Measurements from ENCODE around the gene GULP1.
"Not testable (repeated sequence)": the region's sequence is repeated elsewhere in the genome, so short reads cannot be mapped to it uniquely, and the experiment has no call there.

The GULP1 gene, protein sequence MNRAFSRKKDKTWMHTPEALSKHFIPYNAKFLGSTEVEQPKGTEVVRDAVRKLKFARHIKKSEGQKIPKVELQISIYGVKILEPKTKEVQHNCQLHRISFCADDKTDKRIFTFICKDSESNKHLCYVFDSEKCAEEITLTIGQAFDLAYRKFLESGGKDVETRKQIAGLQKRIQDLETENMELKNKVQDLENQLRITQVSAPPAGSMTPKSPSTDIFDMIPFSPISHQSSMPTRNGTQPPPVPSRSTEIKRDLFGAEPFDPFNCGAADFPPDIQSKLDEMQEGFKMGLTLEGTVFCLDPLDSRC

DNA sequence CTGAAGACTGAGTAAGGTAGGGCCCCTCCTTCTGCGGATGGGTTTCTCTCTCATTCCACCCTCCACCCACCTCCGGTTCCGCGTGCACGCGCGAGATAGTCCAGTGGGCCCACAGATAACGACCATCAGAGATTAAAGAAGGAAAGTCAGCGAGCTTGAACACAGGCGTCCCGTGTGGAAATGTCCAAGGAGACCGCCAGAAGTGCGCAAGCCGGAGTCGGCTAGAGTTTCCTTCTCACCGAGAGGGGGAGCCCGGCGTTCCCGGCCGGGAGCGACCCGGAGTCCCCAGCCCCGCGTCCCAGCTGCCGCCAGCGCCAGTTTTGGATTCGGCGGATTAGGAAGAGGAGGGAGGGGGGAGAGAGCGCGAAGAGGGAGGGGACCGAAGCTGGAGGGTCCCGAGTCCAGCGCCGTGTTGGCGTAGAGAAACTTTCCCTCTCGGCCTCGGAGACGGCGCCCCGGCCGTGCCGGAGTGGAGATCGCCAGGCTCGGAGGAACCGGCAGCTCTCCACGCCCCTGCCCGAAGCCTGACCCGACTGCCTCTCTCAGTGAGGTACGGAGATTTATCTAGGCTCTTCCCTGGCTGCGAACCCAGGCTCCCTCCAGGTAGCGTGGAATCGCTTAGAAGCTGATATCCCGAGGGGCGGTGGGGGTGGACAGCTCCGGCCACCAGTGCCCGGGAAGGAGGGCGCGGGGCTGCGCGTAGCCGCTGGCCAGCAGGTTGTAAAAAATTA is at the start of gene GULP1:
GULP1 (plus strand) TSS at position 258 of the 731 bp plus-strand sequence. CDS start 185,829 bp downstream, outside the sequence.
- DNase-seq = no peak

DNA sequence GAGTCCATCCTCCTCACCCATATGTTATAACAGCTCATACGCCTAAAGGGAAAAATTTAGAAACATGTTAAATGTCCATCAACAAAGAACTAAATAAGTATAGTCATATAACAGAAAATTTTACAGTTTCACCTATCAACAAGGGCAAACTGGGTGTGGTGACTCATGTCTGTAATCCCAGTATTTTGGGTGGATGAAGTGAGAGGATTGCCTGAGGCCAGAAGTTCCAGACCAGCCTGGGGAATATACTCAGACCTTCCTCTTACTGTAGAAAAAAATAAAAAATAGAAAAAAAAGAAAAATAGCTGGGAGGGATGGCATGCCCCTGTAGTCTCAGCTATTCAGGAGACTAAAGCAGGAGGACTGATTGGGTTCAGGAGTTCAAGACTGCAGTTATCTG is 48.3 kb upstream of the GULP1 start:
- no peak for DNase-seq

DNA sequence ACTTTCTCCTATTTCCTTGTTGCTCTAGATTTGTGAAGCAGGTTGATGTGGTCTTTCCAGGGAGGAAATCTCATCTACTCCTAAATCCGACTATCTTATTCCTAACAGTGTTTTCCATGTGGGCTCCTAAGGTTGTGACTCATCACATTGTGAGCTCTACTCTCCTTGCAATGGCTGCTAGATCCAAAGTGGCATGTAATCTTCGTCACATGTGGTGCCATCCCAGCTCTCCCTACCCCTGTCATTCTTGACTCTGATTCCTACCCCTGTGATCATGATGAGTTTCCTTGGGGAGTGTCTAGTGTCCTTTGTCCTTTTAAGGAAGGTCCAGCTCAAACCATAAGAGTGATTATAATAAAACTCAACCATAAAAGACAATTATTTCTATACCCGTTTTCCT is 47.3 kb upstream of the GULP1 start:
- no peak for DNase-seq

DNA sequence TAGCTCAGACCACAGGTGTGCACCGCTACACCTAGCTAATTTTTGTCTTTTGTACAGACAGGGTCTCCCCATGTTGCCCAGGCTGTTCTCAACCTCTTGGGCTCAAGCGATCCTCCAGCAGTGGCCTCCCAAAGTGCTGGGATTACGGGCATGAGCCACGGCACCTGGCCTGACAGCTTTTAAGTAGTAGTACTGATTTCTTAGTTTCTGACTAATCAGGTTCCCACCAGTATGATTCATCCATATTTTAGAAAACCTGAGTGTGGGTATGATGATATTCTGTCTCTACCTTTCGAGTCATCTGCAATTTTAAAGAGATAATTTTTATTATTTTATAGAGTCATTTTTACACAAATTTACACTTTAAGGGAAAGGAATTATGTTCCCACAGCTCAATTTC is 46.4 kb upstream of the GULP1 start:
- DNase-seq = no peak

DNA sequence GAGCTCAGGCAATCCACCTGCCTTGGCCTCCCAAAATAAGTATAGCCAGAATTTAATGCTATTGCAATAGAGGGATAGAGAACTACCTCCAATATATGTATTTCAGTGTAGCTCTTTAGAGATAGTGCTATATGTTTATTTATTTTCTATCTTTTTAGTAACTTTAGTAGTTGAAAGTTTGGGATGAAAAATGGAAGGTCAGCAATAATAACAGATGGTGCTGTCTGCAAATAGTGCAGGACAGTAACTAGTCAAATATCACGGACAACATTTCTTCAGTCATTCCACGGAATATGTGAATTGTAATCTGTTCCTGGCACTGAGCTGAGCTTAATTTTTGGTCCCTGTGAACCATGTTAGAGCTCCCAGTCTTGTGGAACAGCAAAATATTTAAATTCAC is 43.2 kb upstream of the GULP1 start:
- DNase-seq = no peak

DNA sequence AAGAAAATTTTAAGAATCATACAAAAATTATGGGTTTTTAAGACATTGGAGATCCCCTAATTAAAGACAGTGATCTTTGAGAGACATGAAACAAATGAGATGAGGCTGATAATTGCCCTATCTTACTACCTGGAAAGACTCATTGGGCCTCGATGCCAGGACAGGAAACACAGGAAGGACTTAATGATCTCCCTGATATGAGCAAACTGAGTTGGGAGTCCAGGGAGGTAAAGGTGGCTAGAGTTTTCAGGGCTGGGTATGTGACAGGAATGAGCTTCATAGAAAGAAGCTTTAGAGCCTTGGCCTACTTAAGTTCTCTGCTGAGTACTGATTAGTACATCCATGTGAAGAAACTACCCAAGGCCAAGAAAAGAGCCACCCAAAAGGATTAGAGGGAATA is 40.6 kb upstream of the GULP1 start:
- DNase-seq = no peak

DNA sequence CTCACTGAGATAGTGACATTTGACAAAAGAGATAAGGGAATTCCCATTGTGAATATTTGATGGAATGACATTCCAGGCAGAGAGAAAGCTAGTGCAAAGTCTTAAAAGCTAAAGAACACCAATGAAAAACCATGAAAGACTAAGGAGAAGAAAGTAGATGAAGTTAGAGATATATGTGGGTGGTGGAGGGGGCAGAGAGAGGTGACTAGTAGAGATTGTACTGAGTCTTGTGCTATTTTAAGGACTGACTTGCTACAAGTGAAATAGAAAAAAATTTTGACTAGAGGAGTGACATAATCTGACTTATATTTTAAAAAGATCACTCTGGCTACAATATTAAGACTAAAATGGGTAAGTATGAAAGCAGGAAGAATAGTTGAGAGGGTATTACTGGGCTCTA is 35.3 kb upstream of the GULP1 start:
- DNase-seq = no peak

DNA sequence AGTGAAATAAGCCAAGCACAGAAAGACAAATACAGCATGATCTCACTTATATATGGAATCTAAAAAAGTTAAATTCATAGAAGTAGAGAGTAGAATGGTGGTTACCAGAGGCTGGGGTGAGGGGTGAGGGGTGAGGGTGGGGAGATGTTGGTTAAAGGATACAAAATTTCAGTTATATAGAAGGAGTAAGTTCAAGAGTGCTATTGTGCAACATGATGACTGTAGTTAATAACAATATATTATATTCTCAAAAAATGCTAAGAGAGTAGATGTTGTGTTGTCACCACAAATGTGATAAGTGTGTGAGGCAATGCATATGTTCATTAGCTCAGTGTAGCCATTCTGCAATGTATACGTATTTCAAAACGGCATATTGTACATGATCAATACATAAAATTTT is 26.4 kb upstream of the GULP1 start:
- no peak for DNase-seq

DNA sequence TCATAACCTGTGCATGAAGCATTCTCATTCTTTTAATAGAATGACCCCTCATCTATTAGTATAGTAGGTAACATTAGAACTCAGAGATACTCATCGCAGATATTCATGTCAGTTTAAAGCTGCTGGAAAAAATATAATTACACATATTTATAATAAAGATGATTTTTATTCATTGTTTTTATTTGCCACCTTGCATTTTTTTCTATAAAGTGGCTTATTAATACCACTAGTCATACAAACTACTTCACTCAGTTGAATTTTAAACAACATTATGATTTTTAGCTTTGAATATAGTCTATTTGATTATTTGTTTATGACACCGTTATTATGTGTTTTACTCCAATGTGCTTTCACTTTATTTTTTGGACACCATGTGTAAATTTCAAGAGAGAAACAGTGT is 23.9 kb upstream of the GULP1 start:
- no peak for DNase-seq

DNA sequence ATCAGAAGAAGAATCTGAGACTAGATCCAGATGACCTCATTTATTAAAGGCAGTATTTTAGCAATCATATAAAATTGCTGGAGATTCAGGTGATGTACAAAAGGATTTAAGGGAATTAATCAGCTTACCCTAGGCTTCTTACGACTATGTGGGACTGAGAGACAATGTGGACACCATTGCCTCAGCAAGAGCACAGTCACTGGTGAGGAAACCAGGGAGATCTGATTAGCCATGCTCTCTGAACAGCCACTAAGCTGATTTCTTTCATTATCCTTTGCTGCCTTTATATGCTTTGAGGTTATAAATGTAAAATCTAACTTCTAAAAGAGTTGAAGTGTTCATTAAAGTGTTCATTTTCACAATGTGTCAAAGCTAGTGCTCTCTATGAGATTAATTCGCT is 22.7 kb upstream of the GULP1 start:
- DNase-seq = no peak

DNA sequence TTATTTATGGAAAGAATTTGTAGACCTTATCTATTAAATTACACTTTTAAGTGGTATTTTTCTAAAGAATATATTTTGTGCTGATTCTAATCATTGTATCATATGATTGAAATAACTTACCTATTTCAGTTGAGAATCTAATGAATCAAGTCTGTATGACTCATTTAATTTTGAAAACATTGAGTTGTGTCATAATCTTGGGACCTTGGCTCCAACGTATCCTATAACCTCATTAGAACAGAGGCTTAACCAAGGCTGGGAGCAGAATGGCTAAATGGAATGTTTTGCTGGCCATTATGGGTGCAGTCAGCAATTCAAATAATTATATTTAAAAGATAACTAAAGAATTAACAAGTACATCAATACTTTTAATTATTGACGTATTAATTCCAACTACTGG is 19.6 kb upstream of the GULP1 start:
- no peak for DNase-seq

DNA sequence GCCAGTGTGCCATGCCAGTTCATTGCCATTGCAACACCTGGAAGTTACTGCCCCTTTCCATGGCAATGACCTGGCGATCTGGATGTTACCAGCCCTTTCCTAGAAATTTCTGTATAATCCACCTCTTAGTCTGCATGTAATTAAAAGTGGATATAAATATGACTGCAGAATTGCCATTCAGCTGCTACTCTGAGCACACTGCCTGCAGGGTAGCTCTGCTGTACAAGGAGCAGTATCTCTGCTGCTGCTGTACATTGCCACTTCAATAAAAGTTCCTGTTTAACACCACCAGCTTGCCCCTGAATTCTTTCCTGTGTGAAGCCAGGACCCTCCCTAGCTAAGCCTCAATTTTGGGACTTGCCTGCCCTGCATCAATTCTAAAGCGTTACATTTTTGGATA is 17.4 kb upstream of the GULP1 start:
- DNase-seq = no peak

DNA sequence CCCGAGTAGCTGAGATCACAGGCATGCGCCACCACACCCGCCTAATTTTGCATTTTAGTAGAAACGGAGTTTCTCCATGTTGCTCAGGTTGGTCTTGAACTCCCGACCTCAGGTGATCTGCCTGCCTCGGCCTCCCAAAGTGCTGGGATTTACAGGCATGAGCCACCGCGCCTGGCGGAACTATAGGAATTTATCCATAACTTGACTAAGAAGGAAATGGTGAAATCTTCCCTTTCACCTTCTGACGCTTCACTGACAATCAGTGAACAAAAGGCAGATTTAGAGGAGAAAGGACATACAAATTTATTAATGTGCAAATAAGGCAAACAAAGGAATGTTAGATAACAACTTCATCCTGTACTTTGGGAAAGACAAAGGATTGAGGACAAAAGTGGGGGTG is 15.4 kb upstream of the GULP1 start:
- no peak for DNase-seq

DNA sequence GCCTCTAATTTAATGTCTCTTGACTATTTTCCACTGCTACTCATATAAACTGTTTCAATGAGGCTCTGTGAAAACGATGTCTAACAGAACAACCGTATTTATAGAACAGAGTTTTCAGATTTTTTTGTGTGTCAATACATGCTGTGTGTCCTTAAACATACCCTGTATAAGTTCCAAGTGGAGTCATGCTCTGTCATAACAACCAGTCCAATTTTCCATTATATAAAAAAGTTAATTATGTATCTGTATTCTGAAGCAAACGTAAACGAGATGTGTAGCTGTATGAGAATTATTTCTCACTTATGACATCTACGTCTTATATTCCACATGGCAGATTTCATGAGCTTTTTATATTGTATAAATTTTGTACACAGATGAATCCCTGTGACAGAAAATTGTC is 13.9 kb upstream of the GULP1 start:
- no peak for DNase-seq

DNA sequence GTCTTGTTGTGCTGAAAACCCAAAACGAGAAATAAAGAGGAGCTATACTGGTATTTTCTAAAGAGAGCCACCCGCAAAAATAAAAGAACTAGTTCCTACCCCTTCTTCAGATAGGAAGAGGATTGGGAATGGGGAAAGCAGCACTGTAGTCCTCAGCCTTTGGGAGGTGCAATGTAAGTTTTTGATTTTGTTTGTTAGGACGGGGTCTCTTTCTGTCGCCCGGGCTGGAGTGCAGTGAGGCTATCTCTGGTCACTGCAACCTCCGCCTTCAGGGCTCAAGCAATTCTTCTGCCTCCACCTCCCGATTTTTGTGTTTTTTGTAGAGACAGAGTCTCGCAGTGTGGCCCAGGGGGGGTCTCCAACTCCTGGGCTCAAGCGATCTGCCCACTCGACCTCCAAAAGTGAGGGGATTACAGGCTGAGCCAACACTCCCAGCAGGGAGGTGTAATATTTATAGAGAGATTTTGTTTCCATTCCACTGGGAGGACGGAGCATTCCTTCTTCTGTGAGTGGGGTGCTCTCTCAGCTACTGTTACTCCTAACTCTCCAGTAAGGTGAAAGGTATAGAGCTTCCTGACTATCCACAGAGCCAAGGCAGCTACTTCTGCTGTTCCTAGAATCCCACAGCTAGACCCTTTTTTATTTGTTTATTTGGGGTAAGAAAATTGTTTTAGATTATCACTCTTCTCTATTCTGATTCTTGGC is 13.1 kb upstream of the GULP1 start:
- DNase-seq = no peak

DNA sequence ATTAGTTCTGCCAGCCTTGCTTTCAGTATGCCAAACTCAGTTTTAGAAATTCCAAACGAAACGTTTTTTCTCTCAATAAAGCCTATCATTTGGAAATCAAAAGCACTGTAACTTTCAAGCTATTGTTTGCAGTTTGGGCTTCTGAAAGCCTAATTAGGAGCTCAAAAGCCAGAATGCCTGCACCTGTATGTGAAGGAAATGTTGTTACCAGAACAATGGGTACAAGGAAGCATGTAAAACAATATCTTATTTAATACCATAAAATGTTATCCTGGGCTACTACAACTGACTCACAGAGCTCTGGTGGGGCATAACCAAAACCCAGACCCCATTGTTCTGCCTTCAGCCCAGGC is 12.6 kb upstream of the GULP1 start:
- DNase-seq = no peak

DNA sequence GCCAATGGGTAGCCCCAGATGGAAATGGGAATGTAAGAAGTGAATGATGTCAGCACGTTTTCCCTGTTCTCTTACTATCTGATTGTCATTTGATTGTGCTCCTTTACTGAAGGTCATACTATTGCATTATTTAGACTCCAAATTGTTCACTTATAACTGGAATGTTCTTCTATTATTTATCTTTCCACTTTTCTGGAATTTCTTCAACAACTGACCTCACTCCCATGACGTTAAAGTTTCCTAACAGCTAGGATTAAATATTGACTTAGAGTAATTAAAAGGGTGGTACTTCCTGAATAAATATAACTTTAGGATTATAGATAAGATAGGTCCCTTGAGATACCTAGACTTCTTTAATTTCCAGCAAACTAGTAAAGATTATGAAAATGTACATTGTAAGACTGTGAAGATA is 10.9 kb upstream of the GULP1 start:
- DNase-seq = no peak

DNA sequence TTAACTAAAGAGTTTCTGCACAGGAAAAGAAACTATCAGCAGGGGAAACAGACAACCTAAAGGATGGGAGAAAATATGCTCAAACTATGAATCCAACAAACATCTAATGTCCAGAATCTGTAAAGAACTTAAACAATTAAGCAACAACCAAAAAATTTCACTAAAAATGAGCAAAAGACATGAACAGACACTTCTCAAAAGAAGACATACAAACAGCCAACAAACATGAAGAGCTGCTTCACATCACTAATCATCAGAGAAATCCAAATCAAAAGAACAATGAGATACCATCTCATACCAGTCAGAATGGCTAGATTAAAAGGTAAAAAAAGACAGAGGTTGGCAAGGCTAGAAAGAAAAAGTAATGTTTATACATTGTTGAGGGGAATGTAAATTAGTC is 8.8 kb upstream of the GULP1 start:
- no peak for DNase-seq

DNA sequence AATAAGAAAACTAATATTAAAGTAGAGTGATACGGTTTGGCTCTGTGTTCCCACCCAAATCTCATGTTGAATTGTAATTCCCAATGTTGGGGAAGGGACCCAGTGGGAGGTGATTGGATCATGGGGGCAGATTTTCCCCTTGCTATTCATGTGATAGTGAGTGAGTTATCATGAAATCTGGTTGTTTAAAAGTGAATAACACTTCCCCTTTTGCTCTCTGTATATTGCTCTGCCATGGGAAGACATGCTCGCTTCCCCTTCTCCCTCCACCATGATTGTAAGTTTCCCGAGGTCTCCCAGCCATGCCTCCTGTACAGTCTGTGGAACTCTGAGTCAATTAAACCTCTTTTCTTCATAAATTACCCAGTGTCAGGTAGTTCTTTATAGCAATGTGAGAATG is 7.4 kb upstream of the GULP1 start:
- DNase-seq = not testable (repeated sequence)

DNA sequence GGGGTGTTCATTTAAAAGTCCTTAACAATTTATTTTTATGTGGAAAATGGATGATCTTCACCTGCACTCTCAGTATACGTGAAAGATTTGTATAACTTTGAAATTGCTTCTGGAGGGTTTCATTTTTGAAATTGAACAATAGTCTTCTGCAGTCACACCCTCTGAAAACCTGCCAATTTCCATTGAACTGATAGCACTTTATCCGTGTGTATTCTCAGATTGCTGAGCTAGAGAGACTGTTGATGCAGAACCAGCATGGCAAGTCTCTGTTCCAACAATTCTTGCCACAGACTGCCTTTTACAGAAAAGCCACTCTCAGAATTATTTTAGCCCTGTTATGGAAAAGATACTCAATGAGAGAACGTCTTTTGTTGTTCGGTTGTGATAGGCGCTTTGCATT is 6.6 kb upstream of the GULP1 start:
- no peak for DNase-seq

DNA sequence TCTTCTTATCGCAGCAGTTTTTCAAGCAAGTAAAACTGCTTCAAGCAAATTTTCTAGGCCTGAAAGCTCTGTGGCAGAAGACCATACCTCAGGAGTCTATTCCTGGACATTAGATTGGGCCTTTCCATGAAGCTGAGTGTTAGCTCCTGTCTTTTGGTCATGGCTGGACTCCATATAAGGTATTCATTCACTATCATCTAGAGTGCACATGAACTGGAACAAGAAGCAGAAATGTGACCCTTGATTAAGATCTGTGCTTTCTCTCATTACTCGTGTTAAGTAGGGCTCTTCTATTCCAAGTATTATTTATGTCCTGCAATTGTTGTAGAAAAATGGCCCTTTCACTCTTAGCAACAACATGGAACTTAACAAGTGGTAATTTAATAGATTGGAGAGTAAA is 5.9 kb upstream of the GULP1 start:
- DNase-seq = no peak

DNA sequence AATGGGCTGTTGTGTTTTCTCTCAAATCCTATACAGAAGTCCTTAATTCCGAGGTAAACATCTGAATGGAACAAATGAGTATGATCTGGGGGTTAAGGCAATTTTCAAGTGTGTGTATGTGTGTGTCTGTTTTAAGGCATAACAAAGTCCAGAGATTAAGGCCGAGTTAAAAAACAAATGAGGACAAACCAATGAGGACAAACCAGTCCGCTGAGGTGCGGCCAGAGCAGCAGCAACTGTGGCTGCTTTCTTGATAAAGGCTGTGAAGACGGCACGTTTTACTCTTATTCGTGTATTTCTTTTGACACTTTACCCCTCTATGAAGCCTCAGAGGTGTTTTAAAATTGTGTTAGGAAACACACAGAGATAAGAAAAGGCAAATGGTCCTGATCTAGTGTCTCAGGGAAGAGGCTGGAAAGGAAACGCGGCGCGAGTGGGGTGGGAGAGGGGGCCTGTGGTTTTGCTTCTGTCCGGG is 495 bp upstream of the GULP1 start:
- DNase-seq = no peak

DNA sequence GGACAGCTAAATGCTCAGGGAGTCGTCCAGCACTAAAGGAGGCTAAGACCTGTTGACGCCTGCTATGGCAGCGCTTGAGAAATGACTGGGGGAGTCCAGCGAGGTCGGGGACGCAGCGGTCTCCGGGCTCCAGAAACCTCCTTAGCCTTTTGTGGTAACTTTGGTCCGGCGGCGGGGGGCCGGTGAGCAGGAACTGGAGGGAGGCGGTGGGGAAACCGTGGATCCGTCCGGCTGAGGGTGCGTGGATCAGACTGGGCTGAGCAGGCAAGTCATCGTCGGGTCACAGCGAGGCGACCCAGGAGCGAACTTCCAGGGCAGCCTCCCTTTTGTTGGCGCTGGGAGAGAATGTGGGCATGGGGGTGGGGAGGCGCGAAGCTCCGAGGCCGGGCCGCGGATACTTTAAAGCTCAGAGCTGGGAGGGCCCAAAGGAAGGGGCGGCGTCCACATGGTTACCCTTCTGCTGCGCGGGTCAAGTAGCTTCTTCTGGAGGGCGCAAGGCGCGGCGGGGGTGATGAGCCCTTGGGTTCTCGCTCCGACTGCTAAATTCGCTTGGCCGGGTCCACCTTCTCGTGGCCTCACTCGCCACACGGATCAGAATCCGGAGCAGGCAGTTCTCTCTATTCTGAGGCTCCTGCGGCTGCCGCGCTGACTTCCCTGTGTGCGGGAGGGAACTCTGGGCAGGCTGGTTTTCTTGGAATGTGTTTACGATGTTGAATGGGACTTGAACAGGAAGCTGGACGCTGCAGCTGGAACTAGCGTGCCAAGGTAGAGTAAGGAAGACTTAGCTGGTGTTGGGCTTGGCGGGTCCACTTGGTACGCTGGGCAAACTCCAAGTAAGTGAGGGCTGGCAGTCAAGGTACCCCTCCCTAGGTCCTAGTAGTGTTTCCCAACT is 920 bp downstream of the GULP1 start:
- DNase-seq = no peak
